AG09309 (cell line): ENCODE results near the gene ADD3.

Source experiments
- DNase-seq: peaks from one replicate; pipeline ENCODE4 v3.0.0-alpha.2; 2010; ENCODE audit warnings: low read depth
- H3K4me3 ChIP-seq: 2 replicates; pipeline ENCODE4 v1.5.1; 2011; ENCODE audit warnings: mild to moderate bottlenecking, low read depth, low read length, moderate library complexity; ENCODE audit not compliant: control insufficient read depth
- CTCF ChIP-seq: IDR thresholded peaks from 2 replicates; pipeline ENCODE4 v1.5.1; 2011; ENCODE audit warnings: mild to moderate bottlenecking, low read depth, low read length, inconsistent platforms; ENCODE audit not compliant: insufficient read depth, control insufficient read depth; ENCODE audit errors: missing control alignments

The ADD3 gene

GRCh38 chr10:110175406-110175805 is 167.6 kb downstream of the ADD3 start:
- DNase-seq: no peak
- H3K4me3 ChIP-seq: no peak overlapping the region
- TF ChIP-seq CTCF: no peak

- no peak for DNase-seq
- no peak overlapping the region for H3K4me3 ChIP-seq
- TF ChIP-seq CTCF: no peak
Observed at GRCh38 chr10:110176141-110177030, 168.6 kb downstream of the ADD3 start.

GRCh38 chr10:110179220-110179619 is 171.4 kb downstream of the ADD3 start:
- H3K4me3 ChIP-seq: no peak overlapping the region
- no peak for TF ChIP-seq CTCF
- no peak for DNase-seq

GRCh38 chr10:110181451-110181850 is 173.7 kb downstream of the ADD3 start:
- DNase-seq: no peak
- H3K4me3 ChIP-seq: no peak overlapping the region
- TF ChIP-seq CTCF: no peak

- no peak for TF ChIP-seq CTCF
- H3K4me3 ChIP-seq: no peak overlapping the region
- no peak for DNase-seq
Observed at GRCh38 chr10:110181911-110182310, 174.1 kb downstream of the ADD3 start.

GRCh38 chr10:110184398-110184797 is 176.6 kb downstream of the ADD3 start:
- no peak for TF ChIP-seq CTCF
- no peak overlapping the region for H3K4me3 ChIP-seq
- DNase-seq: no peak
